HG03378 (cell line): Measurements from ENCODE around the gene SETDB1.

Experiments
- ATAC-seq: cut with Tn5 transposase; IDR thresholded peaks from one replicate; pipeline ENCODE4 v1.9.1; 2021; ENCODE audit warnings: mild to moderate bottlenecking, moderate library complexity; ENCODE audit not compliant: unreplicated experiment

Gene SETDB1

DNA sequence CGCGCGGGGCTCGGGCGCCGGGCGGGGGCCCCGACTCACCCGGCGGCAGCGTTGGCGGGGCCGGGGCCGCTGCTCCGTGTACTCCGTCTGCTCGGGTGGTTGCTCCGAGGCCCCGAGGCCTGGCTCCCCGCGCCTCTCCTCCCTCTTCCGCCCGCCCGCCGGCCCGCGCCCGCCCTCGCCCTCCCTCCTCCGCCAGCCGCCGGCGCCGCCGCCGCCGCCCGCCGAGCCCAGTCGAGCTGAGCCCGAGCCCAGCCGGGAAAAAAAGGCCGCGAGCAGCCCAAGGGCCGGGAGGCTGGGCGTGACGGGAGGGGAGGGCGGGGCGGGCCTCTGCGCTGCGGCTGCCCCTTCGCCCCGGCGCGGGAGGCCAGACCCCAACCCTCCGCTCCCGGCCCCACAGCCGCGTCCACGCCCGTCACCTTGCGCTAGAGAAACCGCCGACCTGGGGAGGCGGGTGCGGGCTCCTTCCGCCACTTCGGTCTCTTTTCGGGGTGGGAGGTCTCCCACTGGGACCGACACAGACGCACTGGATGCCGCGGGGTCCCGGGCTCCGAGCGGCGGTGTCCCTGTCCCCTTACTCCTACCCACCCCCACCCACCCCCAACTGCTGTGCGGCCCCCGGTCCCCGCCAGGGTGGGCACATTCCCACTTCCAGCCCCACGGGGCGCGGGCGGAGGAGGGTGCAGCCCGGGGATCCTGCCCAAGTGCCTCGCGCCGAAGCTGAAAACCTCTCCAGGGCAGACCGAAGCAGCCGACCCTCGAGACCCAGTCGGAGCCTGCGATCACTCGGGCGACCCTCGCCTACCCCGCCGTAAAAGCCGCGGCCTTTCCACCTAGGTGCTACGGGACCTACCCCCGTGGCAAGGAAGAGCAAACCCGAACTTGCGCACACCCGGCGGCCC lies 48.7 kb downstream of the SETDB1 start, which contains the start of gene CERS2:
Gene CERS2 (minus strand): TSS at position 256 of the 899 bp plus-strand sequence. CDS start 5,745 bp downstream, outside the sequence.
- no peak for ATAC-seq

DNA sequence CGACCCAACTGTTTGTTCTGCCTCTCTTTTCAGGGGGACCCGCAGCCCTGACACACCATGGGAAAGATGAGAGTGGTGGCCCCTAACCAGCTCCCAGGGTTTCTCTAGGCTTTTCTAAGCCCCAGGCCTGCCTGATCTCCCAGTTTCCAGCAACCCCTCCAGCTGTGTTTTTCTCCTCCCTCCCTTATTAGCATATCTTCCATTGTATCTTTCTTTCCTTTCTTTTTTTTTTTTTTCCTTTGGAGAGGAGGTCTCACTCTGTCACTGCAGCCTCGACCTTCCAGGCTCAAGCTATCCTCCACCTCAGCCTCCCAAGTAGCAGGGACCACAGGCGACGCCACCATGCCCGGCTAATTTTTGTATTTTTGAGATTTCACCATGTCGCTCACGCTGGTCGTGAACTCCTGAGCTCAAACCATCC lies 50.2 kb downstream of the SETDB1 start:
- no peak for ATAC-seq

DNA sequence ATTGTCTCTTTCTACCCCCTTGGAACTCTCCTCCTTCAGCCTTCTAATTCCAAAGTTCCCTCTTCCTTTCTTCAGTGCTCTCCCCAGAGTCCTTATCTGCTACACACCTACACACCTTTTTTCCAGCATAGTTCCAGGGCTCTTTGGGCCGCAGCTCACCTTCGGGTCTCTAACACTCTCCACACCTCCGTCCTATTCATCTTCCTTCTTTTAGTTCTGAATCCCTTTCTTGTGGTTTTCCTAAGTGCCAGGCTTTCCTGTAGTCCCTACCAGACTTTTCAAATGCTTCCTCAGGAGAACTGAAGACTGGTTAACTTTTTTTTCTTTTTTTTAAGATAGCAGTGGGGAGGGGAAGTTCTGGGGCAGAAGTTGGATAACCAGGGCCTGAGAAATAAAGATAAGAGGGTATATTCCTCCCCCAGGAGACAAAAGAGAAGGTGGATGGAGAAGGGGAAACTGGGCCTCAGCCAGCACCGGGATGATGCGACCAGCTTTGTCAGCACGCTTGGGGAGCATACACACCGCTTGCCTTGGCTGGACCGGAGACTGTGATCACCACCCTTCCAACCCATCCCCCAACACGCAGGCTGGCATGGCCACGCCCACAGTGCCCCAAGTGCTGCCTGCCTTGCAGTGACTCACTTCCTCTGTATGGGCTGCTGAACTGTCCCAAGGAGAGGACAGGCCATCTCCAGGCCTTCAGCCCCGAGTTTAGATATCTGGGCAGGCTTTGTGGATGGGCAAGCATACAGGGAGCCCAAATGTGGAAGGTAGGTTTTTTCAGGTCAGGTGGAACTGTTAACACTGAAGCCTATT lies 50.9 kb downstream of the SETDB1 start:
- no peak for ATAC-seq

DNA sequence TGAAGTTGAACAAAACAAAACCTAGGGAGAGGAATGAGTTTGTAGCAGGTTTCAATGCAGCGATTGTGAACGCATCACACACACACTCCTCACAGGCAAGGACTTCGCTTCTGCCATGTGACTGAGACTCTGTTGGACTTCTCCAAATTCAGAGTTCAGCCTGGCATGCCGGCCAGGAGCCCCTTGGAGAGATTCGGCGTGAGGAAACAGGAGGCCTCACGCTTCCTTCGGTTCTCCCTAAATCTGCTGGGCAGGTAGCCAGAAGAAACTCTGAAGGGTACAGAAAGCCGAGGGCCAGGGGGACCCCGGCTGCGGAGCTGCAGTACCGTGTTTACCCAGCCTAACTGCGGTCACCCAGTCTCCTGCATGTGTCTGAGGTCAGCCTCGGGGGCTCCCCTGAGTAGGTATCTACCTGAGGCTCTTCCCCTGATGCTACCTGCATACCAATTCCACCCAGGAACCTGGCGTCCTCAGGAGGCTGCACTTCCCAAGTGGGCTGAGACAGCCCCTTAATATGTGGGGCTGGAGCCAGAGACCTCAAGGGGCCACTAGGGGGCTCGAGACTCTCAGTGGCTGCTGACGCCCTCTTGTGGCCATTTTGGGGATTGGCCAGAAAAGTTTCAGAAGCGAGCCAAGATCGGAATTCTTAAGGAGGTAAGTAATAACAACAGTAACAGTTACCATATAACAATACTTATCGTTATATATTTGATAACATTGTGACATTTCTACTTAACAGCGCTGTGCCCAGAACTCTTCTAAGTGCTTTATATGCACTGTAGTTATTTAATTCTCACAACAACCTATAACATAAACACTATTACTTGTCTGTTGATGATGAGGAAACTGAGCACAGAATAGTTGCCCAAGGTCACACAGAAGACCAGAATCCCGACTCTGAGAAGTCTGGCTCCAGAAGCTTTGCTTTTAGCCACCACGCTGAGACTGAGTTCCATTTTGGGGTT lies 53.2 kb downstream of the SETDB1 start:
- peak; percentile 49 for ATAC-seq

DNA sequence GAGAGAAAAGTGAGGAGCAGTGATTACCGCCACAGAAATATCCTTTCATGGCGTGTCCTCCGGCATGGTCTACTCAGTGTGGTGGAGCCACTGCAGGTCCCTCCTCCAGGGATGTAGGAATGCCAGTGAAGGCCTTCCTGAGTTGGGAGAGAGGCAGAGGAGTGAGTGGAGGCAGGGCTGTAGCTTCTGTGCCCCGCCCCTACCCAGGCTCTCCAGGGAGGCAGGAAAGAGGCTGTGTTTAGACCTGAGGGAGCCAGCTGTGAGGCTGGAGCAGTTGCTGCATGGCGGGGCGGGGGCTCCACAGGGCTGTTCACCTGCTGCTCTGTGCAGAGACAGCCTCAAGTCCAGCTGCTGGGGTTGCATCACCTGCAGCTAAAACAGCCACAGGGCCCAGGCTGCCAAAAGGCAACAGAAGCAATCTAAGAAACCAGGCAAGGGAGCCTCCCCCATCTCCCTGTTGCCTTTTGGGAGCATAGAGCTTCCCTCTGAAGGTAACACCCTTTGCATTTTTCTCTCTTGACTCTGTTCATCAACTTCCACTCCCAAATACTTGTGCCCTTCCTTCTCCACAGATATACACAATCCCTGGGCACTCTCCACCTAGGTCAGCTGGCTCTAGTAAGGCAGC lies 55.1 kb downstream of the SETDB1 start:
- ATAC-seq = no peak

DNA sequence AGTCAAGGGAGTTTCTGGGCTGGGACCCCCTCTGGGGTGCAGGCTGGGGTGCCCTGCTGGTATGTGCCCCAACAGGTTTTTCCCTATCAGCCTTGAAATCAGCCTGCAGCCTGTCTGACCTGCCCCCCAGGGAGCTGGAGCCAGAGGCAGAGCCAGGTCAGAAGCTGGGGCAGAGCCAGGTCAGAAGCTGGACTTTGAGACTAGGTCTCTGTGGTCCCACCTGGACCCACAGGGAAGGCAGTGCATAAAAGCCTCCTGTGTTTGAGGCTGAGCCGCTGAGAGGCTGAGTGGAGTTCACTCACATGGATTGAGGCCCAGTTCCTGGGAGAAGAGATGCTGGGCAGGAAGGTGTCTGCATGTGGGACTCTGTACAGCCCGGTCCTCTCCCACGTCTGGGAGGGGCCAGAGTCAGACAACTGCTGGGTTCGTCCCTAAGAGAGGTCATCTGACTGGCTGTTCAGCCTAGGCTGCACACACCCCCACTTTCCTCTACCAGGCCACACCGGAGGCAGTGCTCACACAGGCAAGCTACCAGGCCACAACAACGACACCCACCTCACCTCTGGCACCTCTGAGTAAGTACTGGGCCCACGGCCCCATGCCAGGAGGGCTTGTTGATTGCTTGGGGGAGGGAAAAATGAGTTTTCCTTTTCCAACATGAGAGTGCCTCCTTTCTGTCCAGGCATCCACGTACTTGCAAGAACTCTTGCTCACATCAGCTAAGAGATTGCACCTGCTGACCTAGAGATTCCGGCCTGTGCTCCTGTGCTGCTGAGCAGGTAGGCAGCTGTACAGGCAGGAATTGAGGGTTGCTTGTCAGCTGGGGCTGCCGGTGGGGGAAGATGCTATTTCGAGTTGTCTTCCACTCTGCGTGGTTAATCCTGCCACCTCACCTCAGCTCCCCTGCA lies 55.9 kb downstream of the SETDB1 start, which contains the start of gene ANXA9:
Gene ANXA9 (plus strand): TSS at position 488 of the 908 bp plus-strand sequence. CDS start 814 bp downstream, outside the sequence.
- ATAC-seq = no peak

DNA sequence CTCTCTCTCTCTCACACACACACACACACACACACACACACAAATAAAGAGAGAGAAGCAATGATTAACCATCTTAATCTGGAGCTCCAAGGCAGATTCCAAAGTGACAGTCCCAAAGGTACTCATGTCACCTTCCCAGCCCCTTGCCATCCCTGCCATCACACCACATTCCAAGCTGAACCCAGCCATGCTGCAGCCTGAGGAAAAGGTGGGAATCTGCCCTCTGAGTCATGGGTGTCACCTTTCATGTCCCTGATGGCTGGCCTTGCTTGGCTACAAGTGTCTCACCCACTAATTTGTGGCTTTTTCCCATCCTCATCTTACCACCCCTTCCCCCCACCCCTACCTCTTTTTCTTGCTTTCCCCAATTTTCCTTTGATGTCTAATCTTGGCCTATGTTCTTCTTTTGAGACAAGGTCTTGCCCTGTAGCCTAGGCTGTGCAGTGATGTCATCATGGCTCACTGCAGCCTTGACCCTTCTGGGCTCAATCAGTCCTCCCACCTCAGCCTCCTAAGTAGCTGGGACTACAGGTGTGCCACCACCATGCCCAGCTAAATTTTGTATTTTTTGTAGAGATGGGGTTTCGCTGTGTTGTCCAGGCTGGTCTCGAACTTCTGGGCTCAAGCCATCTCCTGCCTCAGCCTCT lies 59.1 kb downstream of the SETDB1 start:
- ATAC-seq = no peak

DNA sequence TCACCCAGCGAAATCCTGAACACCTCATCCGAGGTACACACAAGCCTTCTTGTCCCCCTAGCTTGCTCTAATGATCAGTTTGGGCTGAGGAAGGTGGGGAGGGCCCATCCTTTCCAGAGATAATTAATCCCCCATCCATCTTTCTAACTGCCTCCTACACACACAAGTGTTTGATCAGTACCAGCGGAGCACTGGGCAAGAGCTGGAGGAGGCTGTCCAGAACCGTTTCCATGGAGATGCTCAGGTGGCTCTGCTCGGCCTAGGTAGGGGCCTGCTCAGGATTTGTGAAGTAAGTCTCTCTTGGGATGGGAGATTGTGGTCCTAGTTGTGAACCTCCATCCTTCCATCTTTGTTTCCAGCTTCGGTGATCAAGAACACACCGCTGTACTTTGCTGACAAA lies 61.8 kb downstream of the SETDB1 start:
- ATAC-seq = no peak

DNA sequence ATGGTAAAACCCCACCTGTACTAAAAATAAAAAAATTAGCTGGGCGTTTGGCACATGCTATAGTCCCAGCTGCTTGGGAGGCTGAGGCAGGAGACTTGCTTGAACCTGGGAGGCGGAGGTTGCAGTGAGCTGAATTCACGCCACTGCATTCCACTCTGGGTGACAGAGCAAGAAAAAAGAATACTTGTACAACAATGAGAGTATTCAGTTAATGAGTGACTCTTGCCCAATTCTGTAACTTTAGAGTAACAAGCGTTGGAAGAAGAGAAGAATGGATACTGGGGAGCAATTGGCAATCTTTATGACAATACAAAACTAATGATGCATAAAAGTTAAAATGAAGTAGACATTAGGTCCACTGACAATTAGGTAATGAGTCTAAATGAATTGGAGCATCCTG lies 66.5 kb downstream of the SETDB1 start:
- ATAC-seq = no peak

DNA sequence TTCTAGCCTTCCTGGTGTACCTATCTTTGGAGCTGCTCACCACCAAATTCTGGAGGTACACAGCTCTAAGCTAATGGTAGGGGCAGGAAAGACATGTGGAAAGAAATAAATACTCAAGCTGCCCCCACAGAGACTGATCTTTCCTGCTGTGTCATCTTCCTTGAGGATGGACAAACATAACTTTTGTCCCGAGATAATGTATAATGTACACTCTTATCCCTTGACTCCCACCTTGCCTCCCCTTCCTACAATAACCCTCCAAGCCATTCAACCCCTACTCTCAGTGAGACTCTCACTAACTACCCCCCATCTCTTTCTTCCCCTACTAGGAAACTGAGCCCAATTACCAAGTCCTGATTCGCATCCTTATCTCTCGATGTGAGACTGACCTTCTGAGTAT lies 68.1 kb downstream of the SETDB1 start:
- ATAC-seq = no peak

DNA sequence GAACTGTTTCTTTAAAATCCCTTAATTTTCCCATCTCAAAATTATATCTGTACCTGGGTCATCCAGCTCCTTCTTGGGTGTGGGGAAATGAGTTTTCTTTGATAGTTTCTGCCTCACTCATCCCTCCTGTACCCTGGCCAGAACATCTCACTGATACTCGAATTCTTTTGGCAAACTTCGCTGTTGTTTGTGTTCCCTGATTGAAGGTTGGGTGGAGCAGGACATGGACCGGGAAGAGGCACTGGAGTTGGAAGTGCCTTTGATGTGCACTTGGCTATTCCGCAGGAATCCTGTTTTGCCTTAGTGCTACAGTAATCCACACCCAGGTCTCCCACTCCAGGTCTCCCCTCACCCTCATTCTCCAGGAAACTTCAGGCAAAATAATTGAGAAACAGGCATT lies 69.3 kb downstream of the SETDB1 start:
- no peak for ATAC-seq

DNA sequence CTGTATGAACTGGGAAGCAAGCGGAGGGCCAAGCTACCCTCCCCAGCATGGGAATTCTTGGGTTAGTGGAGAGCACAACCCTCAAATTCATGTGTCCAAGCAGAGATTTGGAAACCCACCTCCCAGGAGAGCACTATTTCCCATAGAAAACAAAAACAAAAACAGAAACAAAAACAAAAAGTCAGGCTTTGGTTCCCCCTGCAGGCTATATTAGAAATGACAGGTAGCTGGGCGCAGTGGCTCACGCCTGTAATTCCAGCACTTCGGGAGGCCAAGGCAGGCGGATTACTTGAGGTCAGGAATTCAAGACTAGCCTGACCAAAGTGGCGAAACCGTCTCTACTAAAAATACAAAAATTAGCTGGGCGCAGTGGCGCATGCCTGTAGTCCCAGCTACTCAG lies 69.7 kb downstream of the SETDB1 start:
- no peak for ATAC-seq

DNA sequence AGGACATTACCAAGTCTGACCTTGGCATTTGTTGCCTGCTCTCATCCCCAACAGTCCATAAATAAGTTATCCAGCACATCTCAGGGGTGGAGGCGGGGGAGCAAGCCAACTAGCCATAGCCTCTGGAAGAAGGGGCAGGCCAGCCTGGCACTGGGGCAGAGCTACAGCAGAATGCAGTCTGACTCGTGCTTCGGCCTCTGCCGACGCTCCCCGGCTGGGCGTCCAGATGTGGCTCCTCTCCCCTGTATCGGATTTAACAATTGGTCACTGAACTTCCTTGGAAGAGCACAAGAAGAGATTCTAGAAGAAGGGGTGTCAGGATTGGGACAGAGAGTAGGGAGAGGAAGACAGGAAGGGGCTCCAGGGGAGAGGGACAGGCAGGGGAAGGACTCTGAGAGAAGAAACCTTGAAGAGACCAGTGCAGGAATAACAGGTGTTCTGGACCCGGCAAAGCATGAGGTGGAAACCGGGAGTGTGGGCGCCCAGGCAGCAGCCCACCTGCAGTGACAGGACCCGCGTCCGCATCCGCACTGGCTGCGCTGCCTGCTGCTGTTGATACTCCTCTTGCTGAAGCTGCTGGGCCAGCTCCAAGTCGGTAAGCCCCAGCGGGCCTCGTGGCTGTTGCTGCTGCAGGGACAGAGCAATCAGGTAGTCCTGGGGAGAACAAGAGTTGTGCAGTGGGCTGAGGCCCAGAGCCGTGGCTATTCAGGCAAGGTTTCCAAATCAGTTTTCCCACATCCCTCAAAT lies 71.1 kb downstream of the SETDB1 start:
- no peak for ATAC-seq

DNA sequence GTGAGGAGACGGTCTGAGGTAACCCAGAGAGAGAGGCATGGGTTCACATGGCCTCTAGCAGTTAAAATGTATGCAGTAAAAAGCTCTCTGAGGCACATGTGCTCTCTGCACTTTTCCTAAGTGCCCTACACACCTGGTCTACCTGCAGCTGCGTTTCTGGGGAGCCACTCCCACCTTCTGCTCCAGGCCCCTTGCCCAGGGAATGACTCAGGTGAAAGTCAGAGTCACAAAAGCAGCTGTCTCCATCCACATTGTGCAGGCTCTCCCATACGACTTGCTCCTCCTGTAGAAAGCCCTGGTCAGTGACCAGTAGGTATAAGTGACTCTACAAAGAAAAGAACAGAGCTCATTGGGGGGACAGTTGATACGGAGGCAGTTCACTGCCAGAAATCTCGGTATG lies 71.8 kb downstream of the SETDB1 start:
- ATAC-seq = no peak

DNA sequence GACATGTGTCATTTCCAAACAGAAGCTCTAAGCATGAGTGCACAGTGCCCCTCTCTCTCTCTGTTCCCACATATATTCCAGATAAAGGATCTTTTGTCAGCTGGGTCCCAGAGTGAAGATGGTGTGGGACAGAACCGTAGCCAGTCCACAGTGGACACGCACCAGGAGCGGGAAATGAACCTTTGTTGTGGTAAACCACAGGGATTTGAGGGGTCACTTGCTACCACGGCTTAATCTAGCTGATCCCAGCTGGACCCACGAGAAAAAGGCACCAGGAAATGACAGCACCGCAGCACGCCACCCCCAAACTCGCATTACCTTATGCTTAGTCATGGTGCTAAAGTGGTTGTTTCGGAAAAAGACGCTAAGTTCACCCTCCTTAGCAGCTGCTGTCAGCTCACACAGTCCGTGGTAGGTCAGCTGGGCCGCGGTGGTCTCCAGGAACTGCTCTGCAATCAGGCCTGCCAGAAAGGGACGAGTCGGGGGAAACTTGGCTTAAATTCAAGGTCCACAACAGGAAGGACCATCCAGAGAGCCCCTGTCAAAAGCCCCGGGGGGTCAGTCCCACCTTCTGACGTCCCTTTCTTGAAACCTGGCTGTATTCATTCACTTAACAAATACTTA lies 73.0 kb downstream of the SETDB1 start:
- ATAC-seq = no peak

DNA sequence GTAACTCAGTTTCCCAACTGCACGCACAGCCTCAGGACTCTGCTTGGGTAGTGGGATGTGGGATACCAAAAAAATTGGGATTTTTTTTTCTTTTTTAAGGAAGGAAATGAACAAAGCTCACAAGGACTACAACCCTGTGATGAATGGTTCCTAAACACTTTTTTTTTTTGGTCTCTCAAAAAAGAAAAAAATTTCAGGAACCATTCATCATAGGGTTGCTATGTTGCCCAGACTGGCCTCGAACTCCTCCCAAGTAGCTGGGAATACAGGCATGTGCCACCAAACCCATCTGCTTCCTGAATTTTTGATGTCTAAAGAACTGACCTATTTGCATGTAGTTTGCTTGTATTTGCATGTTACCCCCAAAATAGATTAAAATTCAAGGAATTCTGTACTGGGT lies 73.8 kb downstream of the SETDB1 start:
- no peak for ATAC-seq

DNA sequence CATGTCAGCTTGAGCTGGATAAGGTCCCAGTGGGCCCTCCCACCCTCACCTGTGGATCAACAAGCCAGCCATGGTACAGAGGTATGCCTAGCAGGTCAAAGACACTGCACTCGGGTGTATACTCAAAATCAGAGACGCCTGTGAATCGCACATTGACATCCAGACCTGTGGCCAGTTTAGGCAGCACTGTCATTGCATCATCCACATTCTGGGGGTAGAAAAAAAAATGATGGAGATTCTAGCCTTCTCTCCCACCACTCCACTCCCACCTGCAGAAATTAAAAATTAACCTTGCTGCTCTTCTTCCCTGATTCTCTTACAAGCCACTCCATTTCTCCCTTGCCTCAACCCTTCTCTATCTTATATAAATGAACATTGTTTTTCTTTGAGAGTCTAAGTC lies 74.2 kb downstream of the SETDB1 start:
- no peak for ATAC-seq
